ENCODE measurements around the gene TIGD3. TPM values are rescaled to one million over a fixed set of nuclear protein-coding genes. Genes with fewer than 3 reads are reported as not detected.

The TIGD3 gene
- total and polyA plus RNA-seq, 2 of the 8 experiments (the other 6 are each of a cell fraction or from before 2014, with no cell fraction given), result 1.1 to 1.3 TPM

DNA sequence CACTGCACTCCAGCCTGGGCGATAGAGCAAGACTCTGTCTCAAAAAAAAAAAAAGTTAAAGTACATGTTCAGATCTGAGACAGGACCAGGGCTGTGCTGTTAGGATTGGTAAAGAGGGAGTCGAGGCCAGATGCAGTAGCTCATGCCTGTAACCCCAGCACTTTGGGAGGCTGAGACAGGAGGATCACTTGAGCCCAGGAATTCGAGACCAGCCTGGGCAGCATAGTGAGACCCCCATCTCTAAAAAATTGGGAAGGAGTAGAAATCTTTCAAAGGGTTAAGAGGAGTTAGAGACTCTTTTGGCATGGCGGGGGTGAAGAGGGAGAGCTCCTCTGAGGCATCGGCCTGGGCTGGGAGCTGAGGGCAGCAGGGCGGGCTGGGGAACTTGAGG is 16.1 kb downstream of the TIGD3 start:
- Histone ChIP-seq H4K20me1 (replicated peaks in 1 of 2; ENCODE audit: control insufficient read depth in 1 of 2, insufficient read depth in 2 of 2, low read length in 2 of 2) (no peaks in the 10 kb centered on the region), H2BK5ac (ENCODE audit: low read depth, low read length) (no peak overlapping the region), H3K9ac (replicated peaks in 1 of 4; ENCODE audit: extremely low read depth in 1 of 4, low read depth in 3 of 4, low read length in 3 of 4) (no peak overlapping the region), H3K56ac (replicated peaks; ENCODE audit: insufficient read length, low read depth, low read length) (no peak overlapping the region), H4K91ac (replicated peaks; ENCODE audit: insufficient read length, low read length) (no peak overlapping the region), H3K27me3 (replicated peaks in 1 of 4; ENCODE audit: control insufficient read depth in 3 of 4, extremely low read depth in 1 of 4, insufficient read depth in 3 of 4, low read length in 3 of 4) (no peaks in the 10 kb centered on the region), H2BK12ac (ENCODE audit: low read depth, low read length) (no peak overlapping the region), H3K79me2 (ENCODE audit: control insufficient read depth in 1 of 2, insufficient read depth in 2 of 2, low read length in 2 of 2) (no peaks in the 10 kb centered on the region), H3K4me2 (ENCODE audit: insufficient read depth in 1 of 2, low read depth in 2 of 2, low read length in 2 of 2) (no peak overlapping the region), H3K9me3 (ENCODE audit: insufficient read depth in 2 of 2, low read depth in 1 of 2, low read length in 1 of 2) (no peaks in the 10 kb centered on the region), H3K79me1 (ENCODE audit: low read depth, low read length) (no peaks in the 10 kb centered on the region), H2BK20ac (ENCODE audit: low read length) (no peak overlapping the region), H4K8ac (ENCODE audit: extremely low read depth, insufficient read depth, low read length) (no peak overlapping the region), H3K4ac (replicated peaks; ENCODE audit: insufficient read length, low read depth, low read length) (no peak overlapping the region), H3K23me2 (ENCODE audit: low read depth, low read length) (no peaks in the 10 kb centered on the region), H2BK120ac (replicated peaks; ENCODE audit: low read depth, low read length) (no peak overlapping the region), H3K4me1 (replicated peaks in 1 of 4; ENCODE audit: control insufficient read depth in 3 of 4, insufficient read depth in 4 of 4, low read length in 3 of 4) (peaks cover 0 to 4% (median 0%) of the 10 kb centered on the region in 4 experiments; a peak in 2 of 7 replicates), H2BK15ac (ENCODE audit: low read length) (no peak overlapping the region), H4K5ac (ENCODE audit: insufficient read length, low read depth, low read length) (no peak overlapping the region), H2AK5ac (ENCODE audit: low read depth, low read length) (no peak overlapping the region), H3K36me3 (ENCODE audit: control insufficient read depth in 2 of 4, insufficient read depth in 4 of 4, low read length in 3 of 4) (no peaks in the 10 kb centered on the region), H3K14ac (ENCODE audit: insufficient read length) (no peak overlapping the region), H3K27ac (ENCODE audit: low read depth, low read length) (no peak overlapping the region), H3K18ac (ENCODE audit: extremely low read depth, low read length) (no peak overlapping the region), H3K4me3 (ENCODE audit: extremely low read depth in 1 of 4, insufficient read depth in 2 of 4, low read depth in 3 of 4, low read length in 4 of 4) (no peak overlapping the region), H3K23ac (ENCODE audit: insufficient read length) (no peak overlapping the region), H2AFZ (ENCODE audit: low read length) (no peak overlapping the region)
- 81% methylated on average over 6 of the region's 6 CpGs; no CpG with 5 or more reads in 1 of the 2 experiments for WGBS, 2 experiments (ENCODE audit: extremely low coverage in 1 of 2, insufficient coverage in 1 of 2, insufficient read length in 1 of 2, insufficient replicate concordance in 2 of 2, low coverage in 1 of 2, low lambda C conversion rate in 2 of 2, missing lambda C conversion rate in 1 of 2)
- POLR2A ChIA-PET (ENCODE audit: partially characterized antibody), result interaction anchor here (0.5 to 2.1 kb wide), 10 partner anchors 13 to 474 kb away, joined by 3 to 19 read pairs (median 4); partner anchors contain the start of genes MALAT1 and NEAT1
- DNase-seq (ENCODE audit: low read depth in 1 of 2, low spot score in 2 of 2) (no peak), FAIRE-seq (no peak)
- CTCF ChIA-PET (ENCODE audit: partially characterized antibody), result interaction anchor here (0.6 to 2.3 kb wide), 20 partner anchors 8 to 419 kb away, joined by 3 to 9 read pairs (median 4); partner anchors contain the start of gene NEAT1

Measured in H1 (cell line).